Stimulated activated CD8-positive, alpha-beta memory T cell treated with anti-CD3 and anti-CD28 coated beads, Interleukin-2, amount 100 ng/mL, for 1 hour (primary cell): ENCODE results near the gene ERF.

ENCODE experiments used
- DNase-seq, 2 donors: peaks; one replicate each; pipeline ENCODE4 v3.0.0-alpha.2; 2020; ENCODE audit warnings: low read depth in 2 of 2

Gene ERF

GRCh38 chr19:42287017-42287826, 32.3 kb upstream of the ERF start:
- DNase-seq: no peak

- DNase-seq: no peak
These were observed 31.6 kb upstream of the ERF start for GRCh38 chr19:42286349-42287016.

GRCh38 chr19:42285988-42286348, 31.0 kb upstream of the ERF start:
- DNase-seq: no peak

- no peak for DNase-seq
These were observed 30.6 kb upstream of the ERF start for GRCh38 chr19:42285541-42285941.

- no peak for DNase-seq
These were observed 29.8 kb upstream of the ERF start for GRCh38 chr19:42284591-42285341.

- peak in 1 of 2 donors; percentile 77 for DNase-seq
These were observed 29.2 kb upstream of the ERF start for GRCh38 chr19:42284066-42284501.

- peak; percentile 93 for DNase-seq
These were observed 28.5 kb upstream of the ERF start for GRCh38 chr19:42283188-42284065.

- no peak for DNase-seq
These were observed 27.9 kb upstream of the ERF start for GRCh38 chr19:42282819-42283187.

GRCh38 chr19:42281827-42282762, 27.2 kb upstream of the ERF start:
- no peak for DNase-seq

GRCh38 chr19:42281146-42281826, 26.4 kb upstream of the ERF start:
- no peak for DNase-seq

- no peak for DNase-seq
These were observed 25.9 kb upstream of the ERF start for GRCh38 chr19:42280815-42281145.

GRCh38 chr19:42279902-42280814, 25.2 kb upstream of the ERF start:
- peak; percentile 66 to 74 for DNase-seq

GRCh38 chr19:42279155-42279901, 24.4 kb upstream of the ERF start:
- no peak for DNase-seq

- no peak for DNase-seq
These were observed 23.7 kb upstream of the ERF start for GRCh38 chr19:42278452-42279154.

- DNase-seq: no peak
These were observed 23.0 kb upstream of the ERF start for GRCh38 chr19:42277821-42278451.

GRCh38 chr19:42276821-42277220, 21.9 kb upstream of the ERF start:
- DNase-seq: no peak

- DNase-seq: no peak
These were observed 21.4 kb upstream of the ERF start for GRCh38 chr19:42276284-42276683.
